Lower leg skin (tissue), 3 donors: ENCODE measurements around the gene ATG2B.

Source experiments
- POLR2A ChIP-seq, 2 donors: fragments of 450-650 bp; IDR thresholded peaks; one replicate each; pipeline ENCODE4 v1.6.1; 2016 to 2017; ENCODE audit warnings: antibody characterized with exemption in 2 of 2, mild to moderate bottlenecking in 1 of 2, moderate library complexity in 1 of 2
- TF ChIP-seq, protein P1 (sequence below), 3 donors: fragments of 450-650 bp; IDR thresholded peaks; one replicate each; pipeline ENCODE4 v1.5.1; 2016; ENCODE audit warnings: antibody characterized with exemption in 3 of 3, mild to moderate bottlenecking in 3 of 3, moderate library complexity in 2 of 3

DNA sequence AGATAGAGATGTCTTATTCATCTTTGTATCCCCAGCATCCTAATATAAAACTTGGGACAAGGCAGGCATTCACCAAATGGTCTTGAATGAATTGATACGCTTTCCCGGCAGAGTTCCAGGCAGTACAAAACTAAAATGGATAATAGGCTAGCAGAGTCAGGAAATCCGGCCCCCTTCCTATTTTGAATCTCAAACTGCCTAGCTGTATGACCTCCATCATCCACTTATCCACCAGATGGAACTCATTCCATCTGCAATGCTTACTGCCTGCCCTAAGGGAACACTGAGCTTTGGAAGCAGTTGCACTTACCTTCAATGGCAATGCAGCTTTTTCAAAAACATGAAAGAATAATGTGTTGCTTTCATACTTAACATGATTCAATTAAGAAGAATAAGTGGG is 63.7 kb downstream of the ATG2B start:
- TF ChIP-seq, protein P1, sequence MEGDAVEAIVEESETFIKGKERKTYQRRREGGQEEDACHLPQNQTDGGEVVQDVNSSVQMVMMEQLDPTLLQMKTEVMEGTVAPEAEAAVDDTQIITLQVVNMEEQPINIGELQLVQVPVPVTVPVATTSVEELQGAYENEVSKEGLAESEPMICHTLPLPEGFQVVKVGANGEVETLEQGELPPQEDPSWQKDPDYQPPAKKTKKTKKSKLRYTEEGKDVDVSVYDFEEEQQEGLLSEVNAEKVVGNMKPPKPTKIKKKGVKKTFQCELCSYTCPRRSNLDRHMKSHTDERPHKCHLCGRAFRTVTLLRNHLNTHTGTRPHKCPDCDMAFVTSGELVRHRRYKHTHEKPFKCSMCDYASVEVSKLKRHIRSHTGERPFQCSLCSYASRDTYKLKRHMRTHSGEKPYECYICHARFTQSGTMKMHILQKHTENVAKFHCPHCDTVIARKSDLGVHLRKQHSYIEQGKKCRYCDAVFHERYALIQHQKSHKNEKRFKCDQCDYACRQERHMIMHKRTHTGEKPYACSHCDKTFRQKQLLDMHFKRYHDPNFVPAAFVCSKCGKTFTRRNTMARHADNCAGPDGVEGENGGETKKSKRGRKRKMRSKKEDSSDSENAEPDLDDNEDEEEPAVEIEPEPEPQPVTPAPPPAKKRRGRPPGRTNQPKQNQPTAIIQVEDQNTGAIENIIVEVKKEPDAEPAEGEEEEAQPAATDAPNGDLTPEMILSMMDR (IDR thresholded peaks at IDR 0.05) = no peak
- no peak for TF ChIP-seq POLR2A (IDR thresholded peaks at IDR 0.05)
